SK-N-SH treated with all-trans-retinoic acid at 6 μM for 48 hours (cell line): Measurements from ENCODE around the gene SH2D1B.

ENCODE experiments used
- ATAC-seq: fragments of 200-7000 bp; cut with Tn5 transposase; 3 replicates; pipeline ENCODE4 v1.9.1; 2020; ENCODE audit warnings: mild to moderate bottlenecking, moderate library complexity
- ARNTL ChIP-seq: fragments of 450-650 bp; formaldehyde crosslinking; IDR thresholded peaks from 2 replicates; pipeline ENCODE4 v1.5.0; 2020; ENCODE audit warnings: low read depth, mild to moderate bottlenecking, moderate library complexity, borderline replicate concordance
- CREB5 ChIP-seq: fragments of 250-450 bp; sonication (Bioruptor Pico); IDR thresholded peaks from 2 replicates; pipeline ENCODE4 v1.5.1; 2020; ENCODE audit warnings: low read depth, mild to moderate bottlenecking, moderate library complexity
- CSRNP3 ChIP-seq: fragments of 250-450 bp; sonication (Bioruptor Pico); IDR thresholded peaks from 2 replicates; pipeline ENCODE4 v1.5.1; 2021; ENCODE audit warnings: mild to moderate bottlenecking, moderate library complexity
- ESRRG ChIP-seq: fragments of 250-450 bp; sonication (Bioruptor Pico); IDR thresholded peaks from 2 replicates; pipeline ENCODE4 v1.6.1; 2021; ENCODE audit warnings: mild to moderate bottlenecking
- GLIS3 ChIP-seq: fragments of 250-450 bp; sonication (Bioruptor Pico); IDR thresholded peaks from 2 replicates; pipeline ENCODE4 v1.5.0; 2020; ENCODE audit warnings: mild to moderate bottlenecking, moderate library complexity
- ISL1 ChIP-seq: fragments of 250-450 bp; sonication (Bioruptor Pico); IDR thresholded peaks from 2 replicates; pipeline ENCODE4 v2.1.2; 2022; ENCODE audit warnings: mild to moderate bottlenecking, moderate library complexity
- OSR1 ChIP-seq: fragments of 250-450 bp; sonication (Bioruptor Pico); IDR thresholded peaks from 2 replicates; pipeline ENCODE4 v1.8.0; 2022; ENCODE audit warnings: moderate library complexity, mild to moderate bottlenecking, inconsistent platforms
- PATZ1 ChIP-seq: fragments of 250-450 bp; sonication (Bioruptor Pico); IDR thresholded peaks from 2 replicates; pipeline ENCODE4 v1.8.0; 2020; ENCODE audit warnings: mild to moderate bottlenecking, moderate library complexity, borderline replicate concordance
- POU6F1 ChIP-seq: fragments of 250-450 bp; sonication (Bioruptor Pico); IDR thresholded peaks from 2 replicates; pipeline ENCODE4 v1.8.0; 2021; ENCODE audit warnings: low read depth, mild to moderate bottlenecking, moderate library complexity, borderline replicate concordance
- PPARA ChIP-seq: fragments of 250-450 bp; sonication (Bioruptor Pico); IDR thresholded peaks from 2 replicates; pipeline ENCODE4 v1.5.0; 2020; ENCODE audit warnings: mild to moderate bottlenecking, borderline replicate concordance
- RARB ChIP-seq: fragments of 250-450 bp; sonication (Bioruptor Pico); IDR thresholded peaks from 2 replicates; pipeline ENCODE4 v1.8.0; 2021; ENCODE audit warnings: mild to moderate bottlenecking, moderate library complexity
- SNAI2 ChIP-seq: fragments of 250-450 bp; sonication (Bioruptor Pico); IDR thresholded peaks from 2 replicates; pipeline ENCODE4 v1.5.0; 2020; ENCODE audit warnings: mild to moderate bottlenecking, moderate library complexity
- TCF4 ChIP-seq: fragments of 250-450 bp; sonication (Bioruptor Pico); IDR thresholded peaks from 2 replicates; pipeline ENCODE4 v1.8.0; 2021; ENCODE audit warnings: mild to moderate bottlenecking, moderate library complexity, borderline replicate concordance
- TOX ChIP-seq: fragments of 250-450 bp; sonication (Bioruptor Pico); IDR thresholded peaks from 2 replicates; pipeline ENCODE4 v1.8.0; 2021; ENCODE audit warnings: mild to moderate bottlenecking, moderate library complexity, borderline replicate concordance
- TSHZ2 ChIP-seq: fragments of 250-450 bp; sonication (Bioruptor Pico); IDR thresholded peaks from 2 replicates; pipeline ENCODE4 v1.5.0; 2020; ENCODE audit warnings: mild to moderate bottlenecking, moderate library complexity
- ZC3H10 ChIP-seq: fragments of 250-450 bp; sonication (Bioruptor Pico); IDR thresholded peaks from 2 replicates; pipeline ENCODE4 v1.5.1; 2021; ENCODE audit warnings: mild to moderate bottlenecking, moderate library complexity
- ZFP30 ChIP-seq: fragments of 450-650 bp; formaldehyde crosslinking; IDR thresholded peaks from 2 replicates; pipeline ENCODE4 v1.5.0; 2022; ENCODE audit warnings: mild to moderate bottlenecking, moderate library complexity
- ZNF565 ChIP-seq: fragments of 450-650 bp; formaldehyde crosslinking; conservative IDR thresholded peaks from 2 replicates; pipeline ENCODE4 v1.5.0; 2020; ENCODE audit warnings: low read depth, mild to moderate bottlenecking, moderate library complexity
- ZNF70 ChIP-seq: fragments of 450-650 bp; formaldehyde crosslinking; IDR thresholded peaks from 2 replicates; pipeline ENCODE4 v1.5.0; 2020; ENCODE audit warnings: mild to moderate bottlenecking, moderate library complexity

The SH2D1B gene

GRCh38 chr1:162412002-162412401 is at the start of gene SH2D1B:
Gene SH2D1B (minus strand): TSS chr1:162412136. CDS start chr1:162412016, 120 bp downstream.
- TF ChIP-seq TOX (no peak), CSRNP3 (no peak), TSHZ2 (CRISPR knock-in tag) (no peak), ZNF565 (CRISPR knock-in tag) (no peak), GLIS3 (CRISPR knock-in tag) (no peak), ZC3H10 (no peak), ZNF70 (CRISPR knock-in tag) (no peak), SNAI2 (CRISPR knock-in tag) (no peak), ESRRG (CRISPR knock-in tag) (no peak), TCF4 (CRISPR knock-in tag) (no peak), OSR1 (CRISPR knock-in tag) (no peak), RARB (CRISPR knock-in tag) (no peak), PPARA (CRISPR knock-in tag) (no peak)
- ATAC-seq, result no peak

GRCh38 chr1:162458236-162458635 is 46.3 kb upstream of the SH2D1B start:
- no peak for ATAC-seq
- no peak for TF ChIP-seq RARB (CRISPR knock-in tag)
- TF ChIP-seq PATZ1 (CRISPR knock-in tag), result no peak
- no peak for TF ChIP-seq ZNF70 (CRISPR knock-in tag)
- no peak for TF ChIP-seq TCF4 (CRISPR knock-in tag)
- TF ChIP-seq TOX, result no peak
- no peak for TF ChIP-seq ARNTL (CRISPR knock-in tag)
- TF ChIP-seq SNAI2 (CRISPR knock-in tag), result no peak
- no peak for TF ChIP-seq TSHZ2 (CRISPR knock-in tag)
- no peak for TF ChIP-seq GLIS3 (CRISPR knock-in tag)
- no peak for TF ChIP-seq ZNF565 (CRISPR knock-in tag)
- no peak for TF ChIP-seq CSRNP3
- TF ChIP-seq ISL1 (CRISPR knock-in tag), result no peak
- TF ChIP-seq POU6F1 (CRISPR knock-in tag), result no peak
- no peak for TF ChIP-seq PPARA (CRISPR knock-in tag)
- TF ChIP-seq ZFP30 (CRISPR knock-in tag), result no peak
- TF ChIP-seq ZC3H10, result no peak
- no peak for TF ChIP-seq CREB5
